ENCODE results near the gene LSM2. TPM values are rescaled to one million over a fixed set of nuclear protein-coding genes. Genes with fewer than 3 reads are reported as not detected.

The LSM2 gene
- total and polyA plus RNA-seq, 9 of the 15 experiments (the other 6 are each of a cell fraction or from before 2014, with no cell fraction given) = 154 to 407 (median 223) TPM

GRCh38 chr6:31827286-31828079, 20.7 kb upstream of the LSM2 start, which contains the start of gene HSPA1B (continued):
- peak; percentile 97 for TF ChIP-seq RBFOX2 (IDR thresholded peaks at IDR 0.05; ENCODE audit: low read depth, low read length)
- TF ChIP-seq ADNP (tag; IDR thresholded peaks at IDR 0.05) = no peak
- no peak for TF ChIP-seq ZEB2 (IDR thresholded peaks at IDR 0.05)
- TF ChIP-seq RUNX1 (IDR thresholded peaks at IDR 0.05; ENCODE audit: low read depth) = peak; percentile 83
- no peak for TF ChIP-seq ATF2 (CRISPR knock-in tag; IDR thresholded peaks at IDR 0.05)
- 0 out of 2 replicates have a peak, but pooled peaks have one; percentile 26 for TF ChIP-seq ZNF696 (CRISPR knock-in tag; conservative IDR thresholded peaks at IDR 0.05)
- 0 out of 2 replicates have a peak, but pooled peaks have one; percentile 62 for TF ChIP-seq DNMT1 (IDR thresholded peaks at IDR 0.05)
- peak; percentile 59; the same call in 1 of the 2 replicates for TF ChIP-seq ZBTB34 (CRISPR knock-in tag; IDR thresholded peaks at IDR 0.05)
- no peak for TF ChIP-seq TOE1 (IDR thresholded peaks at IDR 0.05; ENCODE audit: borderline replicate concordance)
- TF ChIP-seq TOE1 (CRISPR knock-in tag; IDR thresholded peaks at IDR 0.05; ENCODE audit: borderline replicate concordance, low read depth) = 0 out of 2 replicates have a peak, but pooled peaks have one; percentile 87
- peak; percentile 63; the same call in 1 of the 2 replicates for TF ChIP-seq ZNF408 (CRISPR knock-in tag; IDR thresholded peaks at IDR 0.05; ENCODE audit: low read depth)
- TF ChIP-seq GABPB1 (CRISPR knock-in tag; IDR thresholded peaks at IDR 0.05) = peak; percentile 81
- TF ChIP-seq NFYB (IDR thresholded peaks at IDR 0.05; ENCODE audit: extremely low read depth, insufficient read length) = peak; percentile 82
- peak; percentile 86 for TF ChIP-seq FOS (IDR thresholded peaks at IDR 0.05; ENCODE audit: extremely low read depth, insufficient read length)
- TF ChIP-seq CGGBP1 (CRISPR knock-in tag; IDR thresholded peaks at IDR 0.05) = peak; percentile 92
- TF ChIP-seq NCOA2 (IDR thresholded peaks at IDR 0.05; ENCODE audit: partially characterized antibody in 2 of 2) = no peak
- TF ChIP-seq PATZ1 (CRISPR knock-in tag; IDR thresholded peaks at IDR 0.05; ENCODE audit: borderline replicate concordance) = 0 out of 2 replicates have a peak, but pooled peaks have one; percentile 14
- no peak; a peak in 1 of 4 replicates for TF ChIP-seq SIX5 (IDR thresholded peaks at IDR 0.05; ENCODE audit: borderline replicate concordance in 1 of 2, insufficient read depth in 1 of 2, low read depth in 1 of 2, low read length in 2 of 2)
- 0 out of 2 replicates have a peak, but pooled peaks have one; percentile 61 for TF ChIP-seq ZSCAN32 (CRISPR knock-in tag; IDR thresholded peaks at IDR 0.05)
- peak; percentile 85; the same call in 1 of the 2 replicates for TF ChIP-seq ETV5 (CRISPR knock-in tag; IDR thresholded peaks at IDR 0.05; ENCODE audit: low read depth)
- peak; percentile 99 for TF ChIP-seq GTF2F1 (IDR thresholded peaks at IDR 0.05; ENCODE audit: low read depth, low read length)
